ENCODE data around the gene RASSF8.

The RASSF8 gene

DNA sequence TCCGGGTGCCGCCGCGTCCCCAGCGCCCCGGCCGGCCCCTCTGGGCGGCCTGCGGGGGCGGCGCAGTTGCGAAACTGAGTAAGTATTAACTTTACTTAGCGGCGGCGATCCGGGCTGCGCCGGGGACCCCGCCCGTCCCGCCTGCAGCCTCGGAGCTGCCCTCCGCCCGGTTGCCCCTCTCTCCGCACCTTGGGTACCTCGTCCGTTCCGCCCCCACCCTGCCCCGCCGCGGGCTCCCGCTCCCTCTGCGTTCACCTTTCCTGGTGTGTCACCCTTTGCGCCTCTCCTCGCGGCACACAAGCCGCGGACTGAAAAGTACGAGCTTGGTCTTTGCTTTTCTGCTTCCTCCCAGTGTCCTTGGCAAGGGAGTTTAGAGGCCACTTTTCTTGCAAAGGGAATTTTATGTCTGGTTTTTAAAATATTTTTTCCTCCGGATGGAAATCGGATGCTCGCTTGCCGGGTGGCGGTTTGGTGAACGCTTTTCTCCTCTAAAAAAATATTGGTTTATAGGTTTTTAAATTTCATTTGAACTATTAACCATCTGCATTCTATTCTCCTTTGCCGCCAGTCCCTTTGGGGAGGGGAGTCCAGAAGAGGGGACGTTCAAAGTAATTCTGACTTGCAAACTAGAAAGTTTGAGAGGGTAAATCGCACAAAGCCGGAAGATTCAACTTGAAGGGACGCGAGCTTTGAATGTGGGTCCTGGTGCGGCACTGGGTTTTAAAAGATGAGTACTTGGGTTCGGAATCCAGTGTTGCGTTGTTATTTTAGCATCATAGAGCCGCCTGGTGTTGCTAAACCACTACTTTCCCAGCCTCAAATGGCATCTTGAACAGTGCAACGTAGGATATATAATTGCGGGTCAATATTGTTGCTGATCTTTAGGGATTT lies 834 bp downstream of the RASSF8 start:
- in situ Hi-C loops (cut with MboI; ENCODE audit: low pct_unique_long_range_greater_than_20kb, low sequenced_read_pairs, unreplicated experiment), result no loop called here
- no peak for DNase-seq (ENCODE audit: low spot score)
- no peak for TF ChIP-seq CTCF (IDR thresholded peaks at IDR 0.05; ENCODE audit: extremely low read depth, insufficient read depth, missing control alignments)

DNA sequence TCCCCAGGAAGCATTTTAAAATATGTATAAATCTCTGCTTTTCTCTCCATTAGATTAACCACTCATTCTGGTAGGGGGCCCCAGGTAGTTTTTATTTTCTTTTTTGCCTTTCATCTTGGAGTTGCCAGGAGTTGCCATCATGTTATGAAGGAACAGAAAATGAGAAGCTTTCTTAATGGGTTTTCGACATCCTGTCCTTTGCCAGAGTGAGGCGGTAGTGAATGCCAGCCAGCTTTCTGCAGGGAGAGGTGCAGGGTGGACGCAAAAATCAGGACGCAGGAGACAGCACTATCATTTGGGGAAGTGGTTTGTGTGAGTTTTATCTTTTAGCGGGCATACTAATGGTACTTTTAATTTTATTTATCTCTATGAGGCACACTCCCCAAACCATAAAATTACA lies 1.7 kb downstream of the RASSF8 start:
- in situ Hi-C loops (cut with MboI; ENCODE audit: low pct_unique_long_range_greater_than_20kb, low sequenced_read_pairs, unreplicated experiment), result no loop called here
- no peak for DNase-seq (ENCODE audit: low spot score)
- TF ChIP-seq CTCF (IDR thresholded peaks at IDR 0.05; ENCODE audit: extremely low read depth, insufficient read depth, missing control alignments), result no peak

DNA sequence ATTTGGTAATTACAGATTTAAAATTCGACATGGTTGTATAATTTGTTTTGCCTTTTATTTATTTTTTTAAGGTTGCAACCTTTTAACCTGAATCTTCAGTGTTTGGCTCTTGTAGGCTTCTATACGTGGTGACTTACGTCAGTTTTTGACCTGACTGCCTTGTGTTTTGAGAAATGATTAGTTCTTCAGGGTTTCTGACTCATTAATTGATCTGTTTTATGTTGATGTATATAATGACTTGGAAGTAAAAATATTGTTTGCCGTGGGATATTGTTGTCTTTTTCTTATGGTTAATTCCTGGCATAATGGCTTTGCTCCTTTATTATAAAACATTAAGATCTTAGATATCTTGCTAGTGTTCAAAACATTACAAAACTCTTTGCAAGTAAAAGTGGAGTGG lies 2.5 kb downstream of the RASSF8 start:
- no peak for DNase-seq (ENCODE audit: low spot score)
- in situ Hi-C loops (cut with MboI; ENCODE audit: low pct_unique_long_range_greater_than_20kb, low sequenced_read_pairs, unreplicated experiment), result no loop called here
- no peak for TF ChIP-seq CTCF (IDR thresholded peaks at IDR 0.05; ENCODE audit: extremely low read depth, insufficient read depth, missing control alignments)

DNA sequence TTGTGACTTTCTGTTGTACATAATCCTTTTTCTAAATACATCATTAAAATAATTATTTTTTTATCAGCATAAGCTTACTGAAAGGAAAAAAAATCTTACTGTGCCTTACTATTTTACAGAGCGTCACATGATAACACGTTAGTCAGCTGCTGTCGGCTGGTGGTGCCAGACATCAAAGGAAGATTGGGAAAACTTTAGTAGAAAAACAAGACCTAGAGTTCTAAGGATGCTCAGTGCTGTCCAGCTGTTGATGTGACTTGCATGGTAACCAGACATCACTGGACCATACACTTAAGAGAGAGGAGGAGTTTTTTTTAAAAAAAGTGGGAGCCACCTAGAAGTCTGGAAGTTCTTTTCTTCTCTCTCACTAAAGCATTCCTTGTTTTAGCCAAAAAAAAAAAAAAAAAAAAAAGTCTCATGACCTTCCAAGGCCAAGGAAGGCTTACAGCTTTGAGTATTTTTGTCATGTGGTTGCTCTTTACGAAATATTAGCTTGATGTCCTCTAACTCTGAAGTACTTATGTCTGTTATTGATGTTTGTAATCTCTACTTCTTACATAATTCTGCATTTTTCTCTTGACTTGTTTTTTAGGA lies 4.5 kb downstream of the RASSF8 start:
- no peak for TF ChIP-seq CTCF (IDR thresholded peaks at IDR 0.05; ENCODE audit: extremely low read depth, insufficient read depth, missing control alignments)
- in situ Hi-C loops (cut with MboI; ENCODE audit: low pct_unique_long_range_greater_than_20kb, low sequenced_read_pairs, unreplicated experiment), result no loop called here
- no peak for DNase-seq (ENCODE audit: low spot score)

- in situ Hi-C loops (cut with MboI; ENCODE audit: low pct_unique_long_range_greater_than_20kb, low sequenced_read_pairs, unreplicated experiment), result no loop called here
- no peak for TF ChIP-seq CTCF (IDR thresholded peaks at IDR 0.05; ENCODE audit: extremely low read depth, insufficient read depth, missing control alignments)
- DNase-seq (ENCODE audit: low spot score), result no peak
Measured at GRCh38 chr12:25965682-25966081, 7.2 kb downstream of the RASSF8 start.

- in situ Hi-C loops (cut with MboI; ENCODE audit: low pct_unique_long_range_greater_than_20kb, low sequenced_read_pairs, unreplicated experiment), result no loop called here
- TF ChIP-seq CTCF (IDR thresholded peaks at IDR 0.05; ENCODE audit: extremely low read depth, insufficient read depth, missing control alignments), result no peak
- DNase-seq (ENCODE audit: low spot score), result no peak
Measured at GRCh38 chr12:25970082-25970481, 11.6 kb downstream of the RASSF8 start.

Measured in GM13977 (cell line).